IMR-90 (cell line): ENCODE measurements around the gene SORCS1. TPM values are rescaled to one million over a fixed set of nuclear protein-coding genes. Genes with fewer than 3 reads are reported as not detected.

ENCODE experiments used
- ATAC-seq: fragments of 200-7000 bp; cut with Tn5 transposase; 2 replicates; pipeline ENCODE4 v1.9.1; 2020; ENCODE audit warnings: low read depth, mild to moderate bottlenecking, moderate library complexity
- BruUV-seq: library from RNA; stranded (reverse); fragments of 400-500 nt; replicated peaks from 2 replicates; lab custom pipeline; 2021; lab: Mats Ljungman, UMichigan
- CTCF ChIA-PET: fragments of 300-600 bp; formaldehyde crosslinking; extraction: SDS; loops from one replicate; lab custom pipeline; 2021; ENCODE audit warnings: antibody characterized with exemption; lab: Yijun Ruan, JAX
- POLR2A ChIA-PET: fragments of 300-600 bp; sonication (Branson Sonifier 250); formaldehyde crosslinking; loops from one replicate; lab custom pipeline; 2022; ENCODE audit warnings: antibody characterized with exemption; ENCODE audit not compliant: unreplicated experiment; lab: Charles Lee
- DNase-seq: peaks from one replicate; pipeline ENCODE4 v3.0.0; 2013
- H2AFZ ChIP-seq: replicated peaks from 2 replicates; pipeline ENCODE3; 2013; ENCODE audit warnings: low read length, mild to moderate bottlenecking; ENCODE audit not compliant: poor library complexity
- H2AK5ac ChIP-seq: 2 replicates; pipeline ENCODE4 v1.6.1; 2013; ENCODE audit warnings: low read depth, low read length, inconsistent platforms
- H2AK9ac ChIP-seq: replicated peaks from 2 replicates; pipeline ENCODE3; 2013; ENCODE audit warnings: mild to moderate bottlenecking, low read depth, low read length, moderate library complexity; ENCODE audit not compliant: poor library complexity
- H2BK120ac ChIP-seq: 2 replicates; pipeline ENCODE4 v1.6.1; 2013; ENCODE audit warnings: low read depth, low read length, inconsistent platforms
- H2BK15ac ChIP-seq: 3 replicates; pipeline ENCODE4 v1.6.1; 2013; ENCODE audit warnings: low read depth, low read length, inconsistent platforms
- H2BK20ac ChIP-seq: 2 replicates; pipeline ENCODE4 v1.6.1; 2013; ENCODE audit warnings: low read depth, mild to moderate bottlenecking, inconsistent platforms, low read length, moderate library complexity
- H2BK5ac ChIP-seq: 2 replicates; pipeline ENCODE4 v1.6.1; 2013; ENCODE audit warnings: mild to moderate bottlenecking, low read depth, low read length, inconsistent platforms; ENCODE audit not compliant: poor library complexity, severe bottlenecking
- H3K14ac ChIP-seq: replicated peaks from 2 replicates; pipeline ENCODE4 v1.6.1; 2013; ENCODE audit warnings: low read depth, low read length, inconsistent platforms
- H3K18ac ChIP-seq: 2 replicates; pipeline ENCODE4 v1.6.1; 2013; ENCODE audit warnings: low read depth, low read length, control low read depth
- H3K23ac ChIP-seq: 2 replicates; pipeline ENCODE4 v1.6.1; 2013; ENCODE audit warnings: low read depth, low read length, inconsistent platforms
- H3K27ac ChIP-seq: 2 replicates; pipeline ENCODE4 v1.5.1; 2013; ENCODE audit warnings: mild to moderate bottlenecking, control low read depth, low read length; ENCODE audit not compliant: insufficient read depth
- H3K27me3 ChIP-seq: 2 replicates; pipeline ENCODE4 v1.6.1; 2013; ENCODE audit warnings: low read length; ENCODE audit not compliant: control insufficient read depth, insufficient read depth
- H3K36me3 ChIP-seq: 2 replicates; pipeline ENCODE4 v1.6.1; 2013; ENCODE audit warnings: low read length, mixed read lengths; ENCODE audit not compliant: control insufficient read depth, insufficient read depth
- H3K4ac ChIP-seq: 2 replicates; pipeline ENCODE4 v1.6.1; 2013; ENCODE audit warnings: low read depth, low read length, inconsistent platforms
- H3K4me1 ChIP-seq: 2 replicates; pipeline ENCODE4 v1.6.1; 2013; ENCODE audit warnings: low read length, mixed read lengths; ENCODE audit not compliant: control insufficient read depth, insufficient read depth
- H3K4me2 ChIP-seq: 2 replicates; pipeline ENCODE4 v1.6.1; 2013; ENCODE audit warnings: low read depth, mild to moderate bottlenecking, control low read depth, low read length, moderate library complexity
- H3K4me3 ChIP-seq: 2 replicates; pipeline ENCODE4 v1.5.1; 2013; ENCODE audit warnings: low read depth, mild to moderate bottlenecking, control low read depth, low read length, moderate library complexity; ENCODE audit not compliant: insufficient read depth
- H3K56ac ChIP-seq: 2 replicates; pipeline ENCODE4 v1.6.1; 2013; ENCODE audit warnings: low read length, inconsistent platforms; ENCODE audit not compliant: insufficient read depth; ENCODE audit errors: extremely low read depth
- H3K79me1 ChIP-seq, 2 experiments: 2 replicates each; pipeline ENCODE4 v1.6.1; 2013; ENCODE audit warnings: low read length in 2 of 2, inconsistent platforms in 1 of 2, low read depth in 1 of 2
- H3K9ac ChIP-seq: 2 replicates; pipeline ENCODE4 v1.6.1; 2013; ENCODE audit warnings: low read depth, low read length, control low read depth
- H3K9me1 ChIP-seq: 2 replicates; pipeline ENCODE4 v1.6.1; 2013; ENCODE audit warnings: low read length, inconsistent platforms; ENCODE audit not compliant: insufficient read depth
- H3K9me3 ChIP-seq: 2 replicates; pipeline ENCODE4 v1.6.1; 2013; ENCODE audit warnings: low read length; ENCODE audit not compliant: control insufficient read depth, insufficient read depth
- H4K20me1 ChIP-seq: 2 replicates; pipeline ENCODE4 v1.6.1; 2013; ENCODE audit warnings: low read length, inconsistent platforms; ENCODE audit not compliant: insufficient read depth
- H4K5ac ChIP-seq: 2 replicates; pipeline ENCODE4 v1.6.1; 2013; ENCODE audit warnings: mild to moderate bottlenecking, low read depth, low read length, control low read depth
- H4K8ac ChIP-seq, 2 experiments: 2 replicates each; pipeline ENCODE4 v1.6.1; 2013; ENCODE audit warnings: low read depth in 2 of 2, low read length in 2 of 2, control low read depth in 1 of 2, inconsistent platforms in 1 of 2
- H4K91ac ChIP-seq: 2 replicates; pipeline ENCODE4 v1.6.1; 2013; ENCODE audit warnings: low read depth, low read length, inconsistent platforms; ENCODE audit not compliant: insufficient read depth
- CEBPB ChIP-seq: IDR thresholded peaks from 2 replicates; pipeline ENCODE4 v1.6.1; 2012; ENCODE audit warnings: low read depth, low read length, improper control_type of control experiment
- CHD1 ChIP-seq: IDR thresholded peaks from 2 replicates; pipeline ENCODE4 v1.6.1; 2012; ENCODE audit warnings: low read depth, low read length, improper control_type of control experiment
- FOS ChIP-seq: fragments of 150-350 bp; IDR thresholded peaks from 2 replicates; pipeline ENCODE4 v1.6.1; 2016; ENCODE audit warnings: low read depth, low read length
- POLR2A ChIP-seq: IDR thresholded peaks from 2 replicates; pipeline ENCODE4 v1.6.1; 2012; ENCODE audit warnings: mild to moderate bottlenecking, low read depth, low read length
- RAD21 ChIP-seq: IDR thresholded peaks from 2 replicates; pipeline ENCODE4 v1.6.1; 2012; ENCODE audit warnings: low read length, improper control_type of control experiment
- RCOR1 ChIP-seq: IDR thresholded peaks from 2 replicates; pipeline ENCODE4 v1.6.1; 2012; ENCODE audit warnings: mild to moderate bottlenecking, low read length, improper control_type of control experiment; ENCODE audit not compliant: insufficient replicate concordance
- RFX5 ChIP-seq: IDR thresholded peaks from 2 replicates; pipeline ENCODE4 v1.8.0; 2012; ENCODE audit warnings: low read depth, mild to moderate bottlenecking, low read length, moderate library complexity
- SMC3 ChIP-seq: fragments of 150-350 bp; IDR thresholded peaks from 2 replicates; pipeline ENCODE4 v1.6.1; 2016; ENCODE audit warnings: low read depth, mild to moderate bottlenecking, antibody characterized with exemption, low read length, moderate library complexity
- WGBS, 2 experiments: methylation state at CpG; one replicate each; pipeline versions ENCODE4 v1.1.5 to v1.1.7; 2013; ENCODE audit warnings: missing lambda C conversion rate in 2 of 2; ENCODE audit not compliant: insufficient read length in 1 of 2; ENCODE audit errors: extremely low coverage in 2 of 2; 5-methylcytosine and 5-hydroxymethylcytosine counted together
- dilution Hi-C: fragments of 300-500 bp; cut with HindIII; formaldehyde crosslinking; loops from one replicate; pipeline ENCODE4 v1.14.3; 2018; ENCODE audit warnings: low sequenced_read_pairs; ENCODE audit not compliant: unreplicated experiment
- in situ Hi-C: fragments of 300-500 bp; cut with MboI; formaldehyde crosslinking; loops from 3 replicates; pipeline ENCODE4 v1.14.3; 2019; ENCODE audit warnings: low sequenced_read_pairs, inconsistent platforms, mixed read lengths
- intact Hi-C: fragments of 100-400 bp; cut with micrococcal nuclease; formaldehyde crosslinking; loops from 2 replicates; pipeline ENCODE4 v1.10.0; 2022
- polyA plus RNA-seq, 3 experiments: library from polyadenylated mRNA; depleted of rRNA; stranded (reverse); fragments of >200 nt; gene quantifications; 2 replicates each; pipeline ENCODE4 v1.2.3, GENCODE V29; 2012; ENCODE audit warnings: low replicate concordance in 1 of 3
- total RNA-seq: library from RNA; depleted of rRNA; stranded (reverse); fragments of >200 nt; gene quantifications from 2 replicates; pipeline ENCODE4 v1.2.3, GENCODE V29; 2012
- TF ChIP-seq, protein P1 (sequence below): fragments of 150-350 bp; IDR thresholded peaks from 2 replicates; pipeline ENCODE4 v1.6.1; 2016; ENCODE audit warnings: low read depth, mild to moderate bottlenecking, low read length, moderate library complexity, borderline replicate concordance
- TF ChIP-seq, protein P2 (sequence below): conservative IDR thresholded peaks from 2 replicates; pipeline ENCODE4 v1.5.1; 2012; ENCODE audit warnings: mild to moderate bottlenecking, low read depth, low read length, improper control_type of control experiment

SORCS1 gene
- total and polyA plus RNA-seq, 2 of the 4 experiments (the other 2 are of a cell fraction): under 0.01 TPM; not detected in 1

DNA sequence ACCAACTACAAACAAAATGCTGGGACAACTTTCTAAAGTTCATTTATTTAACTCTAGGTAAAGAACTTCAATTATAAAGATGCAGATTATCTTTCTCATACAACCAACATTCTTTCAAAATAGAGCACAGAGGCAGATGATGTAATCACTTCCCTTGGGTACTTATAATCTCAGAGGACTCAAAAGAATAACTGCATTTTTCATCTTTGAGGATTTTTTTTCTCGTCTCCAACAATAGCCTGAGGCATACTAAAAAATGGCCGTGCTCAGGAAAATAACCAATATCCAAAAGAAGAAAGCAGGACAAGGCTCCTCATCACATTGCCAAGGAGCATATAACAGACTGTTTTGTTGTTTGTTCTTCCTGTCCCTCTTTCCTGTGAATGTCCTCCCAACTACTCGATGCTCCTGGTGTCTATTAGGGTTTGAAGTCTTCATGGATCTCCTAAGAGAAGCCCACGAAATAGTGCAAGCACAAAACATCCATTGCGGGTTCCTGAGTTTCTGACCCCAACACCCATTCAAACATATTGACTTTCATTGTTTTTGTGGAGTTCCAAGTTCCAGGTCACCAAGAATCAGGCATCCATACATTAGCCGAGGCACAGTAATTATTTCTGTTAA lies 182.9 kb downstream of the SORCS1 start:
- intact Hi-C loops (no loop called here), in situ Hi-C loops (no loop called here)
- POLR2A ChIA-PET: no interaction called here

More for the DNA sequence above, 182.9 kb downstream of the SORCS1 start:
- Histone ChIP-seq H4K20me1 (no peaks in the 10 kb centered on the region), H3K9me3 (peaks cover 5% of the 10 kb centered on the region), H3K79me1 (no peaks in the 10 kb centered on the region), H3K36me3 (no peaks in the 10 kb centered on the region), H3K23ac (no peak overlapping the region), H4K8ac (no peak overlapping the region), H2AK9ac (no peak overlapping the region), H3K9me1 (no peaks in the 10 kb centered on the region), H2BK20ac (no peak overlapping the region), H3K56ac (no peak overlapping the region), H3K4me2 (no peak overlapping the region), H3K4me3 (no peak overlapping the region), H4K91ac (no peak overlapping the region), H4K5ac (no peak overlapping the region), H3K14ac (no peak overlapping the region), H2AK5ac (no peak overlapping the region), H2BK5ac (no peak overlapping the region), H3K27me3 (no peaks in the 10 kb centered on the region), H3K18ac (no peak overlapping the region), H3K9ac (no peak overlapping the region), H2BK15ac (no peak overlapping the region), H3K4ac (no peak overlapping the region), H3K27ac (no peak overlapping the region), H2BK120ac (no peak overlapping the region), H3K4me1 (no peaks in the 10 kb centered on the region), H2AFZ (no peak overlapping the region)
- dilution Hi-C loops: no loop called here
- TF ChIP-seq FOS (no peak), RFX5 (no peak), SMC3 (no peak), POLR2A (no peak), RCOR1 (no peak), CHD1 (no peak), CEBPB (no peak), RAD21 (no peak)
- TF ChIP-seq, protein P1, sequence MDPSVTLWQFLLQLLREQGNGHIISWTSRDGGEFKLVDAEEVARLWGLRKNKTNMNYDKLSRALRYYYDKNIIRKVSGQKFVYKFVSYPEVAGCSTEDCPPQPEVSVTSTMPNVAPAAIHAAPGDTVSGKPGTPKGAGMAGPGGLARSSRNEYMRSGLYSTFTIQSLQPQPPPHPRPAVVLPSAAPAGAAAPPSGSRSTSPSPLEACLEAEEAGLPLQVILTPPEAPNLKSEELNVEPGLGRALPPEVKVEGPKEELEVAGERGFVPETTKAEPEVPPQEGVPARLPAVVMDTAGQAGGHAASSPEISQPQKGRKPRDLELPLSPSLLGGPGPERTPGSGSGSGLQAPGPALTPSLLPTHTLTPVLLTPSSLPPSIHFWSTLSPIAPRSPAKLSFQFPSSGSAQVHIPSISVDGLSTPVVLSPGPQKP: no peak
- TF ChIP-seq, protein P2, sequence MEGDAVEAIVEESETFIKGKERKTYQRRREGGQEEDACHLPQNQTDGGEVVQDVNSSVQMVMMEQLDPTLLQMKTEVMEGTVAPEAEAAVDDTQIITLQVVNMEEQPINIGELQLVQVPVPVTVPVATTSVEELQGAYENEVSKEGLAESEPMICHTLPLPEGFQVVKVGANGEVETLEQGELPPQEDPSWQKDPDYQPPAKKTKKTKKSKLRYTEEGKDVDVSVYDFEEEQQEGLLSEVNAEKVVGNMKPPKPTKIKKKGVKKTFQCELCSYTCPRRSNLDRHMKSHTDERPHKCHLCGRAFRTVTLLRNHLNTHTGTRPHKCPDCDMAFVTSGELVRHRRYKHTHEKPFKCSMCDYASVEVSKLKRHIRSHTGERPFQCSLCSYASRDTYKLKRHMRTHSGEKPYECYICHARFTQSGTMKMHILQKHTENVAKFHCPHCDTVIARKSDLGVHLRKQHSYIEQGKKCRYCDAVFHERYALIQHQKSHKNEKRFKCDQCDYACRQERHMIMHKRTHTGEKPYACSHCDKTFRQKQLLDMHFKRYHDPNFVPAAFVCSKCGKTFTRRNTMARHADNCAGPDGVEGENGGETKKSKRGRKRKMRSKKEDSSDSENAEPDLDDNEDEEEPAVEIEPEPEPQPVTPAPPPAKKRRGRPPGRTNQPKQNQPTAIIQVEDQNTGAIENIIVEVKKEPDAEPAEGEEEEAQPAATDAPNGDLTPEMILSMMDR: no peak
- CTCF ChIA-PET: interaction anchor here (0.6 kb wide), 1 partner anchor 49 kb away, joined by 3 read pairs; no protein-coding TSS in a partner anchor
- WGBS, 2 experiments: no CpG with 5 or more reads among the region's 6 CpGs
- ATAC-seq (no peak), DNase-seq (no peak)
- no TSS peak for BruUV-seq
